Middle frontal gyrus (tissue), 1 donor: ENCODE data around the gene RIPK3.

Experiments
- DNase-seq: peaks from one replicate; pipeline ENCODE4 v3.0.0-alpha.2; 2015; ENCODE audit warnings: low spot score; ENCODE audit errors: extremely low spot score

Gene RIPK3

GRCh38 chr14:24324024-24324423 is 15.8 kb downstream of the RIPK3 start:
- DNase-seq, result no peak

DNA sequence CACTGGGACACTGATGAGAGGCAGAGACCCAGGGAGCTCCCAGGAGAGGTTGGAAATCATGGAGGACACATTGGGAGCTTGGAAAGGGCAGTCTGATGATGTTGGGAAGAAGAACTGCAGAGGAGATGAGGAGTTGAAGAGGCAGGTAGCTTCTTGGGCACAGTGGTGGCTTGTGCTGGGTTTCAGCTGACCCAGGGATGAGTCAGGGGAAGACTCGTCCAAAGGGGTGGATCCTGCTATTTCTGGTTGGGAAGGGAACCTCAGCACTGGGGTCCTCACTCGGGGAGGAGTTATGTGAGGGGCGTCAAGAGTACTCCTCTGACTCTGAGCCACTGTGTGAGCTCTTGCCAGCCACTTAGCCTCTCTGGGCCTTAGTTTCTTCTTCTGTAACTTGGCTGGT is 16.4 kb downstream of the RIPK3 start:
- no peak for DNase-seq

- no peak for DNase-seq
Measured at GRCh38 chr14:24322672-24323071, 17.1 kb downstream of the RIPK3 start.

- DNase-seq, result no peak
Measured at GRCh38 chr14:24321212-24321975, 18.4 kb downstream of the RIPK3 start.

DNA sequence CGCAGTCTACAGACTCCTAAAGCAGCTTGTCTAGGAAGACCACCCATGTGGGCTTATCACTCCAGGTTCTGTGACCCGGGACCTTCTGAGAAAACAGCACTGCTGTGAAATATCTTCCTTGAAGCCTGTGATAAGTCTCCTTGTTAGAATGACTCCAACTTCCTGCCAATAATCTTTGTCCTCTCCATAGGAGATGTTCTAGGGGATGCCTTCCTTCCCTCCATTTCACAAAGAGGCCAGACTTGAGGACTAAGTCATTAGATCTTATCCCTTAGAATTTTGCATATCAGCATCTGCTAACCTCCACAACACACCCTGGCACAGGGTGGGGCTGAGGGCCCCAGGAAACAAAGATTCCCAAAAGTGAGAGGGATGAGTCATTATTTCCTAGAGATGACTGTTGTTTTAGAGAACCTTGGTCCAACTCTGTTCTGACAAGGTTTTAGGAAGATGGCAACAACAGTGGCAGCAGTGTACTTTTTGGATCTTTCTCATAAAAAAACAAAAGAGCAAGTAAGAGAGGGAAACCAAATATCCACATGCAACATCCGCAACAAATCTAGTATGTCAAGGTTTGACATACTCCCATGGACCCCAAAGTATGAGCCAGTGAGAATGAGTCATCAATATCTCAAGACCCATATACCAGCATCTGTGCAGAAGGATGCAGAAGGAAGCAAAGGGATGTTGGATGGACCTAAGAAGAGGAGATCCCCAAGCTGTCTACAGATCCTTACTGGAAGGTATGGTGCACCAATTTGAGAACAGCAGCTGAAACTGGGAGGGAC is 22.5 kb downstream of the RIPK3 start:
- no peak for DNase-seq

DNA sequence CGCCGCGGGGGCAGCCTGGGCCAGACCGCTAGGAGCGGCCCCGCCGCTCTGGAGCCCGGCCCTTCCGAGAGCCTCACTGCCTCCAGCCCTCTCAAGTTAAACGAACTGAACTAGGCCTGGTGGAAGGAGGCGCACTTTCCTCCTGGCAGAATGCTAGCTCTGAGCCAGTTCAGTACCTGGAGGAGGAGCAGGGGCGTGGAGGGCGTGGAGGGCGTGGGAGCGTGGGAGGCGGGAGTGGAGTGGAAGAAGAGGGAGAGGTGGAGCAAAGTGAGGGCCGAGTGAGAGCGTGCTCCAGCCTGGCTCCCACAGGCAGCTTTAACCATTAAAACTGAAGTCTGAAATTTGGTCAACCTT is 23.2 kb downstream of the RIPK3 start:
- no peak for DNase-seq

DNA sequence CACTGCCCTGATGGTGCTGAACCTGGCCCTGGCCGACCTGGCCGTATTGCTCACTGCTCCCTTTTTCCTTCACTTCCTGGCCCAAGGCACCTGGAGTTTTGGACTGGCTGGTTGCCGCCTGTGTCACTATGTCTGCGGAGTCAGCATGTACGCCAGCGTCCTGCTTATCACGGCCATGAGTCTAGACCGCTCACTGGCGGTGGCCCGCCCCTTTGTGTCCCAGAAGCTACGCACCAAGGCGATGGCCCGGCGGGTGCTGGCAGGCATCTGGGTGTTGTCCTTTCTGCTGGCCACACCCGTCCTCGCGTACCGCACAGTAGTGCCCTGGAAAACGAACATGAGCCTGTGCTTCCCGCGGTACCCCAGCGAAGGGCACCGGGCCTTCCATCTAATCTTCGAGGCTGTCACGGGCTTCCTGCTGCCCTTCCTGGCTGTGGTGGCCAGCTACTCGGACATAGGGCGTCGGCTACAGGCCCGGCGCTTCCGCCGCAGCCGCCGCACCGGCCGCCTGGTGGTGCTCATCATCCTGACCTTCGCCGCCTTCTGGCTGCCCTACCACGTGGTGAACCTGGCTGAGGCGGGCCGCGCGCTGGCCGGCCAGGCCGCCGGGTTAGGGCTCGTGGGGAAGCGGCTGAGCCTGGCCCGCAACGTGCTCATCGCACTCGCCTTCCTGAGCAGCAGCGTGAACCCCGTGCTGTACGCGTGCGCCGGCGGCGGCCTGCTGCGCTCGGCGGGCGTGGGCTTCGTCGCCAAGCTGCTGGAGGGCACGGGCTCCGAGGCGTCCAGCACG is 23.8 kb downstream of the RIPK3 start:
- DNase-seq, result no peak

GRCh38 chr14:24315243-24315806 is 24.5 kb downstream of the RIPK3 start:
- no peak for DNase-seq

- DNase-seq, result no peak
Measured at GRCh38 chr14:24314377-24315193, 25.2 kb downstream of the RIPK3 start.

GRCh38 chr14:24313913-24314312 is 25.9 kb downstream of the RIPK3 start:
- no peak for DNase-seq

GRCh38 chr14:24312736-24313507 is 26.9 kb downstream of the RIPK3 start:
- DNase-seq, result no peak

DNA sequence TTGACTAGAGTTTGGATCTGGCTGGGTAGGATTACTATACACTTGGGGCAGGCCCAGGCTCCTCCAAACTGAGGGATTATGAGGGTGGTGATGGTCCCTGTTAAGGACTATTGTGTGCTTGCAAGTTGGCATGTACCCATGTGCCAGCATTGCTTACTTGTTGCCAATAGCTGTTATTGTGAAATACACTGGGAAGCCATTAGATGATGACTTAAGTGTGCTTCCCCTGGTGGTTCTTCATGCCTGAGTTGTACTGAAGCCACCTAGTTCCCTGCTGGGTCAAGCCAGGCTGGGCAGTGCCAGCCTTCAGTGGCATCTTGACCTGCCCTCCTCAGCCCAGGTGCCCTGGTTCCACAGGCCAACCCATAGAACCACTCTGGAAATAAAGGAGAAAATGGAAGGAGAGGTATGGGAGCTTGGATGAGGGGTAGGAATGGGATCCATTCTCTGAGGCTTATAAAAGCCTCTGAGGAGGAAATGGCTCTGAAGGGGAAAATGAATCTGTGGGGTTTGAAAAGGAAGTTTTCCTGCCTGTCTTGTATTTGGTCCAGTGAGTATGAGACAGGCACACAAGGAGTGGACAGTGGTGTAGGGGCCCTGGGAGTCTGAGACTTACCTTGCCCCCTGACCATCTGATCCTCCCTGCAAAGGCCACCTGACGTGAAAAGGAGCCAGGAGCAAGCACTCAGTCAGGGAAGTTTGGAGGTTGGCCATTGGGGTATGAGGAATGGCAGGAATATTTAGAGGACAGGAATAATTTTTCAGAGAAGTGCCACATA is 27.8 kb downstream of the RIPK3 start:
- DNase-seq, result no peak

DNA sequence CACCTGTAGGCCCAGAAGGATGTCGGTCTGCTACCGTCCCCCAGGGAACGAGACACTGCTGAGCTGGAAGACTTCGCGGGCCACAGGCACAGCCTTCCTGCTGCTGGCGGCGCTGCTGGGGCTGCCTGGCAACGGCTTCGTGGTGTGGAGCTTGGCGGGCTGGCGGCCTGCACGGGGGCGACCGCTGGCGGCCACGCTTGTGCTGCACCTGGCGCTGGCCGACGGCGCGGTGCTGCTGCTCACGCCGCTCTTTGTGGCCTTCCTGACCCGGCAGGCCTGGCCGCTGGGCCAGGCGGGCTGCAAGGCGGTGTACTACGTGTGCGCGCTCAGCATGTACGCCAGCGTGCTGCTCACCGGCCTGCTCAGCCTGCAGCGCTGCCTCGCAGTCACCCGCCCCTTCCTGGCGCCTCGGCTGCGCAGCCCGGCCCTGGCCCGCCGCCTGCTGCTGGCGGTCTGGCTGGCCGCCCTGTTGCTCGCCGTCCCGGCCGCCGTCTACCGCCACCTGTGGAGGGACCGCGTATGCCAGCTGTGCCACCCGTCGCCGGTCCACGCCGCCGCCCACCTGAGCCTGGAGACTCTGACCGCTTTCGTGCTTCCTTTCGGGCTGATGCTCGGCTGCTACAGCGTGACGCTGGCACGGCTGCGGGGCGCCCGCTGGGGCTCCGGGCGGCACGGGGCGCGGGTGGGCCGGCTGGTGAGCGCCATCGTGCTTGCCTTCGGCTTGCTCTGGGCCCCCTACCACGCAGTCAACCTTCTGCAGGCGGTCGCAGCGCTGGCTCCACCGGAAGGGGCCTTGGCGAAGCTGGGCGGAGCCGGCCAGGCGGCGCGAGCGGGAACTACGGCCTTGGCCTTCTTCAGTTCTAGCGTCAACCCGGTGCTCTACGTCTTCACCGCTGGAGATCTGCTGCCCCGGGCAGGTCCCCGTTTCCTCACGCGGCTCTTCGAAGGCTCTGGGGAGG is 28.9 kb downstream of the RIPK3 start, which contains the start of gene LTB4R:
Gene LTB4R (plus strand): TSS at position 857 of the 959 bp plus-strand sequence. CDS start 4,150 bp downstream, outside the sequence.
- peak; percentile 31 for DNase-seq

GRCh38 chr14:24310265-24310645 is 29.5 kb downstream of the RIPK3 start:
- no peak for DNase-seq

GRCh38 chr14:24309538-24310264 is 30.1 kb downstream of the RIPK3 start, which contains the start of gene LTB4R2:
Gene LTB4R2, plus strand, starts transcription at chr14:24310140. Its CDS starts 525 bp downstream, at chr14:24310665.
- DNase-seq, result no peak

- no peak for DNase-seq
Measured at GRCh38 chr14:24308342-24309124, 31.3 kb downstream of the RIPK3 start.
